ENCODE measurements around the gene ACSF2.

The ACSF2 gene

GRCh38 chr17:50477976-50478375 lies 52.0 kb downstream of the ACSF2 start:
- no peak for TF ChIP-seq CTCF (IDR thresholded peaks at IDR 0.05; ENCODE audit: low read depth, low read length)
- H3K4me3 ChIP-seq (ENCODE audit: low read depth, low read length), result peak overlapping the region; percentile 66

GRCh38 chr17:50478391-50479381 lies 52.7 kb downstream of the ACSF2 start, which contains the start of gene RSAD1:
TSS of gene RSAD1 (plus strand) at chr17:50478860. CDS start at chr17:50478885, 25 bp downstream.
- peak; percentile 72 for TF ChIP-seq CTCF (IDR thresholded peaks at IDR 0.05; ENCODE audit: low read depth, low read length)
- H3K4me3 ChIP-seq (ENCODE audit: low read depth, low read length), result peak within 1 kb of the TSS; percentile 66

- peak; percentile 42 for TF ChIP-seq CTCF (IDR thresholded peaks at IDR 0.05; ENCODE audit: low read depth, low read length)
Observed at GRCh38 chr17:50479522-50480141, 53.6 kb downstream of the ACSF2 start.

GRCh38 chr17:50480142-50480764 lies 54.2 kb downstream of the ACSF2 start:
- no peak overlapping the region for H3K4me3 ChIP-seq (ENCODE audit: low read depth, low read length)
- no peak for TF ChIP-seq CTCF (IDR thresholded peaks at IDR 0.05; ENCODE audit: low read depth, low read length)

More at GRCh38 chr17:50479522-50480141, 53.6 kb downstream of the ACSF2 start:
- H3K4me3 ChIP-seq (ENCODE audit: low read depth, low read length), result peak overlapping the region; percentile 66

- no peak for TF ChIP-seq CTCF (IDR thresholded peaks at IDR 0.05; ENCODE audit: low read depth, low read length)
- H3K4me3 ChIP-seq (ENCODE audit: low read depth, low read length), result no peak overlapping the region
Observed at GRCh38 chr17:50480854-50481490, 55.0 kb downstream of the ACSF2 start.

- H3K4me3 ChIP-seq (ENCODE audit: low read depth, low read length), result no peak overlapping the region
- TF ChIP-seq CTCF (IDR thresholded peaks at IDR 0.05; ENCODE audit: low read depth, low read length), result no peak
Observed at GRCh38 chr17:50481648-50482047, 55.6 kb downstream of the ACSF2 start.
